ENCODE results near the gene SORBS2.

SORBS2 gene

GRCh38 chr4:185830263-185830994, 18.4 kb upstream of the SORBS2 start:
- H3K4me3 ChIP-seq (ENCODE audit: low read depth, low read length): no peak overlapping the region
- no peak for TF ChIP-seq CTCF (IDR thresholded peaks at IDR 0.05; ENCODE audit: low read depth, low read length, missing control alignments)
- no peak for DNase-seq (ENCODE audit: low read depth)
- in situ Hi-C loops (cut with HindIII; ENCODE audit: low sequenced_read_pairs): no loop called here

- in situ Hi-C loops (cut with HindIII; ENCODE audit: low sequenced_read_pairs): no loop called here
- no peak for TF ChIP-seq CTCF (IDR thresholded peaks at IDR 0.05; ENCODE audit: low read depth, low read length, missing control alignments)
- no peak overlapping the region for H3K4me3 ChIP-seq (ENCODE audit: low read depth, low read length)
- DNase-seq (ENCODE audit: low read depth): no peak
These were observed 14.4 kb upstream of the SORBS2 start for GRCh38 chr4:185826381-185826780.

GRCh38 chr4:185825737-185826136, 13.7 kb upstream of the SORBS2 start:
- no peak overlapping the region for H3K4me3 ChIP-seq (ENCODE audit: low read depth, low read length)
- in situ Hi-C loops (cut with HindIII; ENCODE audit: low sequenced_read_pairs): no loop called here
- TF ChIP-seq CTCF (IDR thresholded peaks at IDR 0.05; ENCODE audit: low read depth, low read length, missing control alignments): no peak
- no peak for DNase-seq (ENCODE audit: low read depth)

- DNase-seq (ENCODE audit: low read depth): no peak
- in situ Hi-C loops (cut with HindIII; ENCODE audit: low sequenced_read_pairs): no loop called here
- TF ChIP-seq CTCF (IDR thresholded peaks at IDR 0.05; ENCODE audit: low read depth, low read length, missing control alignments): no peak
- H3K4me3 ChIP-seq (ENCODE audit: low read depth, low read length): no peak overlapping the region
These were observed 10.8 kb upstream of the SORBS2 start for GRCh38 chr4:185822791-185823190.

GRCh38 chr4:185821029-185821419, 9.0 kb upstream of the SORBS2 start:
- TF ChIP-seq CTCF (IDR thresholded peaks at IDR 0.05; ENCODE audit: low read depth, low read length, missing control alignments): no peak
- no peak for DNase-seq (ENCODE audit: low read depth)
- in situ Hi-C loops (cut with HindIII; ENCODE audit: low sequenced_read_pairs): no loop called here
- H3K4me3 ChIP-seq (ENCODE audit: low read depth, low read length): no peak overlapping the region

- DNase-seq (ENCODE audit: low read depth): no peak
- in situ Hi-C loops (cut with HindIII; ENCODE audit: low sequenced_read_pairs): no loop called here
- no peak for TF ChIP-seq CTCF (IDR thresholded peaks at IDR 0.05; ENCODE audit: low read depth, low read length, missing control alignments)
- H3K4me3 ChIP-seq (ENCODE audit: low read depth, low read length): no peak overlapping the region
These were observed 8.4 kb upstream of the SORBS2 start for GRCh38 chr4:185820146-185821028.

Measured in astrocyte of the cerebellum (primary cell).